Stimulated activated CD8-positive, alpha-beta memory T cell treated with anti-CD3 and anti-CD28 coated beads, Interleukin-15, amount 100 ng/mL, for 4 hours (primary cell): ENCODE data around the gene FAM168A.

Experiments used
- DNase-seq, 2 donors: peaks; one replicate each; pipeline ENCODE4 v3.0.0-alpha.2; 2020; ENCODE audit warnings: low read depth in 2 of 2

Gene FAM168A

DNA sequence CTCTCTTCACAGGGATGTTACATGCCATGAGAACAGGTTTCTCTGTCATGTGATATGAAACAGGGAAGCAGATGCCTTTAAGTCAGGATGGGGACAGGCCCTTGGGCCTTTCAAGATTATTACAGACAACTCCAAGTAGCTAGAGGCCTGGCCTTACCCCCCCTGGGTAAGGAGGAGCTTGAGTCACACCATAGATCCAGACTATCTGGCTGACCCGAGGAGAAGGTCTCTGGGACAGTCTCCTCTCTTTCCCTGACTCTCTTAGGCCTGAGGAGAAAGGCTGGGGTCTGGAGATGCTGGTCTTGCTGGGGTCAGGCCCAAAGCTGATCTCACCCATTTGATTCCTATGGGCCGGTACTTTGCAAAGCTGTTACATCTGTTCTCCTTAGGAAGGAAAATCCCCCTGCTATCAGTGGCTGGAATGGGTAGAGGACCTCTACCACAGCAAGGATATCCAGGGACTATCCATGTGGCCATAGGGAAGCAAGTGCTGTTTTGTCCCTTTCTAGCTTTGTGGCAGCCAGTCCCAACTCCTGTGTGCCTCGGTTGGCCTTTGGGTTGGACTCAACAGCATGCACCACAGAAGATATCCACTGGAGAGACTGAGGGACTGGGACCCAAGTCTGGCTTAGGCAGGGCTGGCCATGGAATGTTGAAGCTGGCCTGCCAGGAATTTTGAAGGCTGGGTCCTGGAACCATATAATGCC, 196.5 kb downstream of the FAM168A start:
- no peak for DNase-seq

GRCh38 chr11:73400293-73400692, 197.6 kb downstream of the FAM168A start:
- DNase-seq: no peak

DNA sequence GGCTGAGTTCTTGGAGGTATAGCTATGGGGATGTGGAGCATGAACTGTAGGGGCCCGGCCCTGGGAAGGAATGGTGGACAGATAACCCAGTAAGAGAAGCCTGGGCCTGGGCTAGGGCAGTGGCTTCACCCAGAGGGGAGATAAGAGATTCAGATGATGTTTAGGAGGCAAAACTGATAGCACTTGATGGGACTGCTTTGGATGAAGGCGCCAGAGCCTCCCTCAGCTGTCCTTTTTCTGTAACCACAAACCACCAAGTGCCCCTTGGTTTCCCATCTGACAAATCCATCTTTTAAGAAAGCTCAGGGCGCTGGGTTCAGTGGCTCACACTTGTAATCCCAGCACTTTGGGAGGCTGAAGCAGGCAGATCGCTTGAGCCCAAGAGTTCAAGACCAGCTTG, 198.3 kb downstream of the FAM168A start:
- DNase-seq: no peak

DNA sequence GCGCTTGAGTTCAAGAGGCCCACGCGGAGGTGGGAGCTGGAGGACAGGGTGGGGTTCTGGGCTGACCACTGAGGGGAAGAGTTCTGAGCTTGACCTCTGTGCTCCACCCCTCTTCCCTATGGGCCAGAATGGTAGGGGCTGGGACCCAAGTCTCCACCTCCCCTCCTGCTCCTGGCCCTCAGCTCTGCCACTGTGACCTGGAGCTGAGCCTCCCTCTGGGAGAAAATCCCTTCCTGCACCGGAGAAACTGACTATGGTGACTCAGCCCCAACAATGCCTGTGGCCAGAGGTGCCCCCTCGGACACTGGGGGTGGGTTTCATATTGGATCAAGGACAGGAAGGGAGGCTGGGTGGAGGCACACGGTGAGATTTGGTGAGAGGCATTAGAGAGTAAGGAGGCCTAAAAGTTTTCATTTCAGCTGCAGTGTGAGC, 198.7 kb downstream of the FAM168A start:
- DNase-seq: no peak

DNA sequence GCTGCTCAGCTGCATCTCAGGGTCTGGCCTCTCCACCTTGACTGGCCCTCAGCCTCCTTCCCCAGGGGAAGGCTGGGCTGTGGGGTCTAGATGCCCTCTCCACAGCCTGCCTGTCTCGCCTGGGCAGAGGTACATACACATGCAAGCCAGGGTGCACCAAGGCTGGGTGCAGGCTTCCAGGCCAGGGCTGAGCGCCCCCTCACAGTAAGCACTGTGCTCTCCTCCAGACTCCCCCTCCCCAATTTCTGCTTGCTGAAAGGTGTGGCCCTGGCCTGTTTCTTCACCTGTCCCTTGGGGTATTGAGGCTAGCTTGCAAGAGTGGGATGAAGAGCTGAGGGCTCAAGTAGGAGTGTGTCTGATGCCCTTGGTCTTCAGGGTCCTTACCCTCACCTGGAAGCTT, 199.2 kb downstream of the FAM168A start:
- no peak for DNase-seq

- DNase-seq: no peak
Observed at GRCh38 chr11:73398132-73398526, 199.8 kb downstream of the FAM168A start.

GRCh38 chr11:73397468-73398131, 200.3 kb downstream of the FAM168A start:
- DNase-seq: no peak

- DNase-seq: no peak
Observed at GRCh38 chr11:73396985-73397384, 200.9 kb downstream of the FAM168A start.

GRCh38 chr11:73396251-73396930, 201.5 kb downstream of the FAM168A start:
- no peak for DNase-seq

DNA sequence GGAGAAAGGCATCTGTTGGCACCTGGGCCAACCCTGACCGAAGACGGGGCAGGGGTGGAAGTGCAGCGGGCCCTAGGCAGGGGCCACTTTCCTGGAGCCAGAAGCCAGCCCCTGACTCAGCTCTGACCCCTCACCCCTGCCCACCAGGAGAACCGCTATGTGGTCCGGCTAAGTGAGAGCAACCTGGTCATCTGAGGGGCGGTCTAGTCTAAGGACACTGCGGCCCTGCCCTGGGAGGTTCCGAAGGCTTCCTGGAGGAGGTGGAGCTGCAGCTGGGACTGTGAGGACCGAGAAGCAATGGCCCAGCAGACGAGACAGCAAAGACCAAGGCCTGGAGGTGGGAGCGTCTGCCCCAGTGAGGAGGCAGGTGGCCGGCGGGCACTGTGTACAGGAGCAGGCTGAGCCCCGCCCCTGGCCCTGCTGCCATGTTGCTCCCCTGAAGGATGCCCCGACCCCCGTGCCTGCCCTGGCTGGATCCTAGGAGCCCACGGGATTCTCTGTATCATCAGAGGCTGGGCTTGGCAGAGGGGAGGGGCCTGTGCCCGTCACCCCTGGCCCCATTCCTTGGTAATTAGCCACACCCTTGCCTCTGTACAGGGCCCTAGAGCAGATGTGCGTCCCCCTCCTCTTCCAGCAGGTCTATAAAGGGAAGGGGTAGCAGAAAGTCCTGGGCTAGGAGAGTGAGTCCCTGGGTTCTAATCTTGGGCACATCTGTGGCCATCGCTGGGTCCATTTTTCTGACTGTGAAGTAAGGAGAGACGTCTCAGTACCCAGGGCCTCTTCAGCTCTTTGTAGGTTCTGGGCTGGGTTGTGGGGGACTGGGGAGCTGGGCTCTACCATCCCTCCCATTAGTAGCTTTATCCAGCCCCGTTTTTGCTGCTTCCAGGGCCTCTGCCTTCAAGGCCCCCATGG, 202.4 kb downstream of the FAM168A start:
- no peak for DNase-seq

- DNase-seq: no peak
Observed at GRCh38 chr11:73394416-73395296, 203.3 kb downstream of the FAM168A start.

- peak; percentile 31 to 43 for DNase-seq
Observed at GRCh38 chr11:73393479-73394415, 204.2 kb downstream of the FAM168A start.

GRCh38 chr11:73393011-73393380, 204.9 kb downstream of the FAM168A start:
- DNase-seq: no peak

GRCh38 chr11:73392108-73393010, 205.6 kb downstream of the FAM168A start:
- DNase-seq: no peak

GRCh38 chr11:73391665-73392064, 206.2 kb downstream of the FAM168A start:
- no peak for DNase-seq

GRCh38 chr11:73390601-73391565, 207.0 kb downstream of the FAM168A start:
- DNase-seq: no peak

DNA sequence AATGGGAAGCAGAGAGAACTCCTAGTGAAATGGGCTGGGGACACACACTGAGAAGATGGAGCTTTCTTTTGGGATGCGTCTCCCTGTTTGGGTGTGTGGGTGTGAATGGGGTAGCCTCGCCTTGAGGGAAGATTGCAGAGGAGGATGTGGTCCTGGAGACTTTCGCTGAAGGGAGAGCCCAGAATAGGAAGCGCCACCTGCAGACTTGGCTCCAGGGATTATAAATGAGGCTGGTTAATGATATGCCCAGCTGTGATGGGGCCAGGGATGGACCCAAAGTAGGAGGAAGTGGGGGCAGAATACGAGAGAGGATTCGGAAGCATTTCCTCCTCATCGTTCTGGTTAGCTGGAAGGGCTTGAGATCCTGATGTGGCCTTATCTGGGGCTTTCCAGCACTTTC, 208.0 kb downstream of the FAM168A start:
- no peak for DNase-seq

- no peak for DNase-seq
Observed at GRCh38 chr11:73389134-73389525, 208.8 kb downstream of the FAM168A start.
